HEK293T (cell line): Measurements from ENCODE around the gene CLK2.
A peak's percentile ranks its signal among the peaks of the same experiment; 100 is the strongest.
"Not testable (repeated sequence)": the region's sequence is repeated elsewhere in the genome, so short reads cannot be mapped to it uniquely, and the experiment has no call there.

ENCODE experiments used
- CTCF ChIA-PET: fragments of 350-600 bp; formaldehyde crosslinking; extraction: SDS; loops from one replicate; lab custom pipeline; 2021; ENCODE audit warnings: antibody characterized with exemption, inconsistent platforms; lab: Yijun Ruan, JAX
- POLR2A ChIA-PET: fragments of 350-600 bp; formaldehyde crosslinking; extraction: SDS; loops from one replicate; lab custom pipeline; 2020; ENCODE audit warnings: antibody characterized with exemption, inconsistent platforms; lab: Yijun Ruan, JAX
- DNase-seq: peaks from one replicate; pipeline ENCODE4 v3.0.0; 2012; ENCODE audit warnings: mixed read lengths; ENCODE audit errors: extremely low spot score
- ARNT ChIP-seq: fragments of 450-650 bp; IDR thresholded peaks from 2 replicates; pipeline ENCODE4 v1.6.1; 2017; ENCODE audit warnings: mild to moderate bottlenecking
- BHLHE40 ChIP-seq: fragments of 450-650 bp; IDR thresholded peaks from 2 replicates; pipeline ENCODE4 v1.6.1; 2016; ENCODE audit warnings: mild to moderate bottlenecking, moderate library complexity, borderline replicate concordance
- CTBP1 ChIP-seq: fragments of 450-650 bp; IDR thresholded peaks from 2 replicates; pipeline ENCODE4 v1.6.1; 2016; ENCODE audit warnings: borderline replicate concordance
- ELF4 ChIP-seq: fragments of 450-650 bp; IDR thresholded peaks from 2 replicates; pipeline ENCODE4 v1.6.1; 2017; ENCODE audit warnings: antibody characterized with exemption
- FOXA1 ChIP-seq: fragments of 450-650 bp; IDR thresholded peaks from 2 replicates; pipeline ENCODE4 v1.6.1; 2016; ENCODE audit warnings: mild to moderate bottlenecking
- FOXK2 ChIP-seq: fragments of 450-650 bp; IDR thresholded peaks from 2 replicates; pipeline ENCODE4 v1.6.1; 2016; ENCODE audit warnings: mild to moderate bottlenecking
- FOXM1 ChIP-seq: fragments of 450-650 bp; IDR thresholded peaks from 2 replicates; pipeline ENCODE4 v1.6.1; 2017; ENCODE audit warnings: mild to moderate bottlenecking, borderline replicate concordance
- HDGF ChIP-seq: fragments of 450-650 bp; IDR thresholded peaks from 2 replicates; pipeline ENCODE4 v1.6.1; 2017; ENCODE audit warnings: antibody characterized with exemption, borderline replicate concordance
- L3MBTL2 ChIP-seq: fragments of 450-650 bp; conservative IDR thresholded peaks from 2 replicates; pipeline ENCODE4 v1.6.1; 2016; ENCODE audit warnings: mild to moderate bottlenecking
- LEF1 ChIP-seq: fragments of 450-650 bp; IDR thresholded peaks from 2 replicates; pipeline ENCODE4 v1.6.1; 2017; ENCODE audit warnings: mild to moderate bottlenecking, borderline replicate concordance
- NFRKB ChIP-seq: fragments of 450-650 bp; IDR thresholded peaks from 2 replicates; pipeline ENCODE4 v1.6.1; 2016; ENCODE audit warnings: mild to moderate bottlenecking, moderate library complexity
- PKNOX1 ChIP-seq: fragments of 450-650 bp; IDR thresholded peaks from 2 replicates; pipeline ENCODE4 v1.6.1; 2016
- SP1 ChIP-seq: fragments of 450-650 bp; IDR thresholded peaks from 2 replicates; pipeline ENCODE4 v1.6.1; 2017
- SUZ12 ChIP-seq: fragments of 450-650 bp; IDR thresholded peaks from 2 replicates; pipeline ENCODE4 v1.6.1; 2016; ENCODE audit warnings: mild to moderate bottlenecking
- TARDBP ChIP-seq: fragments of 450-650 bp; IDR thresholded peaks from 2 replicates; pipeline ENCODE4 v1.6.1; 2016
- ZNF384 ChIP-seq: fragments of 450-650 bp; IDR thresholded peaks from 2 replicates; pipeline ENCODE4 v1.6.1; 2016

CLK2 gene

DNA sequence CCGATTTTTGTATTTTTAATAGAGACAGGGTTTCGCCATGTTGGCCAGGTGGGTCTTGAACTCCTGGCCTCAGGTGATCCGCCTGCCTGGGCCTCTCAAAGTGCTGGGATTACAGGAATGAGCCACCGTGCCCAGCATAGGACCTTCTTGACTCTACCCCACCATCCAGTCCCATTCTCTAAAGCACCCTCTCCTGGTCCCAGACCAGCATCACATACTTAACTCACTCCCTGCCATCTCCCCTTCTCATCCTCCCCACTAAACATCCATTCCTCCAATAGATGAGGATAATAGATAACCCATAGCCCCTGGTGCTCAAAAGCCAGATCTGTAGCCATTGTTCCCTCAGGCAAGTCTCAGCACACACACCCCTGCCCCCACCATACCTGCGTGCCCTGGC is 20.1 kb downstream of the CLK2 start:
- no peak for TF ChIP-seq CTBP1
- no peak for TF ChIP-seq SUZ12
- no peak for TF ChIP-seq NFRKB
- no peak for TF ChIP-seq PKNOX1
- TF ChIP-seq ARNT = no peak
- no peak for TF ChIP-seq LEF1
- no peak for TF ChIP-seq TARDBP
- TF ChIP-seq L3MBTL2 = no peak
- no peak for TF ChIP-seq HDGF
- no peak for TF ChIP-seq ELF4
- TF ChIP-seq BHLHE40 = no peak
- no peak for TF ChIP-seq FOXK2
- TF ChIP-seq FOXM1 = no peak
- no peak for TF ChIP-seq FOXA1
- CTCF ChIA-PET = interaction anchor here (0.7 to 4.2 kb wide), 2 partner anchors 70 to 162 kb away, joined by 3 to 62 read pairs; partner anchors contain the start of gene RUSC1
- POLR2A ChIA-PET = interaction anchor here (2.0 to 2.5 kb wide), 2 partner anchors 10 to 70 kb away, joined by 6 to 8 read pairs; no protein-coding TSS in a partner anchor
- DNase-seq = no peak

DNA sequence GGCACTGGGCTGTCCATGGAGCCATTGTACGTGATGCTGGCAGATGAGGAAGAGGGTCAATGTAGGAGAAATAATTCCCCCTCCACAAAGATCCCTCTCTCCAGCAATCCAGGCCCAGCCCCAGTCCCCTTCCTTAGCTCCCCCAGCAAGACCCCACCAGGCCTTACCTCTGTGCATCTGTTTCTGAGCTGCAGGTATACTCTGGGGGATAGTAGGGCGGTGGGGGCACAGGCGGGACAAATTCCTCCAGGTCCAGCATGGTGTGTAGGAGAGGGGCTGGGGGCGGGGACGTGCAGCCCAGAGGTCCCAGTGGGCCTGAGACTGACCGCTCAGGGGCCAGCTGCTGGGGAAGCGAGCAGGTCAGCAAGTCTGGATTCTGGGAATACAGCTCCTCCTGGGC is 21.7 kb downstream of the CLK2 start:
- ChIA-PET CTCF (interaction anchor here (0.6 to 4.2 kb wide), 23 partner anchors 8 to 608 kb away, joined by 3 to 62 read pairs (median 8); partner anchors contain the start of genes CLK2, FDPS, HCN3 and KRTCAP2), POLR2A (interaction anchor here (1.0 to 3.2 kb wide), 17 partner anchors 9 to 358 kb away, joined by 3 to 32 read pairs (median 5); partner anchors contain the start of genes CLK2, FDPS, HCN3 and MSTO1)
- TF ChIP-seq L3MBTL2 (no peak), SUZ12 (no peak), ELF4 (no peak), BHLHE40 (no peak), ZNF384 (no peak), SP1 (no peak), PKNOX1 (no peak), FOXM1 (no peak), LEF1 (no peak), ARNT (no peak), NFRKB (no peak), FOXK2 (no peak)
- no peak for DNase-seq

GRCh38 chr1:155250633-155251449 is 22.5 kb downstream of the CLK2 start:
- POLR2A ChIA-PET = interaction anchor here (0.7 to 3.2 kb wide), 20 partner anchors 10 to 359 kb away, joined by 3 to 32 read pairs (median 5); partner anchors contain the start of genes CLK2, FDPS, HCN3 and KRTCAP2
- CTCF ChIA-PET = interaction anchor here (0.6 to 4.2 kb wide), 29 partner anchors 9 to 401 kb away, joined by 3 to 62 read pairs (median 7); partner anchors contain the start of genes CLK2, FDPS, HCN3 and KRTCAP2
- DNase-seq = peak; percentile 98
- TF ChIP-seq SUZ12 (no peak), ELF4 (no peak), FOXK2 (no peak), FOXM1 (no peak), FOXA1 (no peak), LEF1 (no peak), SP1 (no peak), TARDBP (no peak), L3MBTL2 (no peak), ZNF384 (no peak), NFRKB (no peak), BHLHE40 (no peak), PKNOX1 (no peak)

DNA sequence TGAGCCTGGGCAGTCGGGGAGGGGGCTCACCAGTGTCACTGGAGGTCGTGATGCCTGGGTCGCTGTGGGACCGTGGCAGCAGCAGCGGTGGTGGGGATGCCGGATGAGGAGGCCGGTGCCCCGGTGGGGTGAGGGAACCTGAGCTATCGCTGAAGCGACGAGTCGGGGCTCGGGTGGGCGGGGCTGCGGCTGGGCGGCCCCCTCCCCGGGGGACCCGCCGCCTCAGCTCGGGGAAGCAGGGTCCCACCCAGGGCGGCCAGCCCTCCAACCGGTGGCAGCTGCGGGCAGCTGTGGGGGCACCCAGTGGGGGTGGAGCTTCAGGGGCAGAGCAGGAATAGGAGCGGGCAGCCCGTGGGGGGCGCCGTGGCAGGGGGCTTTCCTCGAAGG is 23.1 kb downstream of the CLK2 start:
- POLR2A ChIA-PET = interaction anchor here (0.7 to 3.2 kb wide), 15 partner anchors 9 to 77 kb away, joined by 3 to 32 read pairs (median 7); partner anchors contain the start of genes CLK2, FDPS, HCN3 and KRTCAP2
- DNase-seq = no peak

GRCh38 chr1:155247667-155248553 is 25.4 kb downstream of the CLK2 start:
- TF ChIP-seq BHLHE40 = no peak
- TF ChIP-seq TARDBP = no peak
- TF ChIP-seq L3MBTL2 = no peak
- TF ChIP-seq CTBP1 = no peak
- TF ChIP-seq ZNF384 = no peak
- TF ChIP-seq ELF4 = no peak
- no peak for TF ChIP-seq SP1
- TF ChIP-seq HDGF = no peak
- TF ChIP-seq SUZ12 = no peak
- no peak for TF ChIP-seq PKNOX1
- TF ChIP-seq FOXM1 = no peak
- ChIA-PET CTCF (interaction anchor here (0.9 to 1.7 kb wide), 2 partner anchors 13 to 76 kb away, joined by 3 to 5 read pairs; partner anchors contain the start of gene SCAMP3), POLR2A (interaction anchor here (1.6 to 5.6 kb wide), 3 partner anchors 25 to 77 kb away, joined by 5 to 28 read pairs (median 6); partner anchors contain the start of genes CLK2 and FDPS)
- no peak for DNase-seq

More for the DNA sequence above, 23.1 kb downstream of the CLK2 start:
- TF ChIP-seq NFRKB (no peak), TARDBP (no peak)
- CTCF ChIA-PET = interaction anchor here (0.7 to 4.2 kb wide), 24 partner anchors 9 to 401 kb away, joined by 3 to 62 read pairs (median 8); partner anchors contain the start of genes CLK2, FDPS, HCN3 and RUSC1

GRCh38 chr1:155246796-155247195 is 26.5 kb downstream of the CLK2 start:
- CTCF ChIA-PET, DNase-seq: not testable (repeated sequence)
- POLR2A ChIA-PET = interaction anchor here (2.1 to 5.6 kb wide), 2 partner anchors 26 to 61 kb away, joined by 5 to 28 read pairs; partner anchors contain the start of genes CLK2 and FDPS
